ENCODE measurements around the gene PIK3R1. TPM values are rescaled to one million over a fixed set of nuclear protein-coding genes. Genes with fewer than 3 reads are reported as not detected.

PIK3R1 gene
- total and polyA plus RNA-seq, 4 donors: 6.8 to 222 (median 74.9) TPM

DNA sequence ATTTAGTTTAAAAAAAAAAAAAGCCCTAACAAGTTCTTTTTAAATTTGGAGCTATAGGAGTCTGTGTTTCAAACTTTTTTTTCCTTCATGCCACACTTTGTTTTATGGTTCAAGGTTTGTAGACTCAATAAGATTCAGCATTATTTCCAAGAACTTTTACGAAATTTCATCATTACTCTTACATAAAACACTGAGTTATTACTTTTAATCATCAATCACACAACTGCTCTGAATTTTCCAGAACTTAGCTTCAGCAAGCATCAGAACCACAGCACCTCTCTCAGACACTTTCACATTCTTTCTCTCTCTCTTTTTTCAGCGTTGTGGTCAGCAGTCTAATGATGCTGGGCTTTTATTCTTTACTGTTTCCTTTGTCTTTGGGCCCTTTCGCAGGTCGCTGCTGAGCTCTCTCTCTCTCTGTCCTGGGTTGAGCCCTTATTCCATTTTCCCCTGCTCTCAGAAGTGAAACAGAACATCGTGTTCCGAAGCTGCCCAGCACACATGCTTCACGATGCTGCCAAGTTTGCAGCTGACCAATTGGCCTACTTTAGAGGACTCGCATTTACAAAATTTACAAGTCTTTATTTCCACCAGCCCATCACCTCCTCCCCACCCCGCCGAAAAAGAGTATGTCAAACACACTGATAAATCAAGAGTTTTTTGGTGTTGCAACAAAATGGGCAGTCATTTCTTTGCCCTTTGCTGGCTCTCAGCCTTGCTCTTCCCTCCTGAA is 44.6 kb upstream of the PIK3R1 start:
- TF ChIP-seq, protein P1, sequence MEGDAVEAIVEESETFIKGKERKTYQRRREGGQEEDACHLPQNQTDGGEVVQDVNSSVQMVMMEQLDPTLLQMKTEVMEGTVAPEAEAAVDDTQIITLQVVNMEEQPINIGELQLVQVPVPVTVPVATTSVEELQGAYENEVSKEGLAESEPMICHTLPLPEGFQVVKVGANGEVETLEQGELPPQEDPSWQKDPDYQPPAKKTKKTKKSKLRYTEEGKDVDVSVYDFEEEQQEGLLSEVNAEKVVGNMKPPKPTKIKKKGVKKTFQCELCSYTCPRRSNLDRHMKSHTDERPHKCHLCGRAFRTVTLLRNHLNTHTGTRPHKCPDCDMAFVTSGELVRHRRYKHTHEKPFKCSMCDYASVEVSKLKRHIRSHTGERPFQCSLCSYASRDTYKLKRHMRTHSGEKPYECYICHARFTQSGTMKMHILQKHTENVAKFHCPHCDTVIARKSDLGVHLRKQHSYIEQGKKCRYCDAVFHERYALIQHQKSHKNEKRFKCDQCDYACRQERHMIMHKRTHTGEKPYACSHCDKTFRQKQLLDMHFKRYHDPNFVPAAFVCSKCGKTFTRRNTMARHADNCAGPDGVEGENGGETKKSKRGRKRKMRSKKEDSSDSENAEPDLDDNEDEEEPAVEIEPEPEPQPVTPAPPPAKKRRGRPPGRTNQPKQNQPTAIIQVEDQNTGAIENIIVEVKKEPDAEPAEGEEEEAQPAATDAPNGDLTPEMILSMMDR (IDR thresholded peaks at IDR 0.05; ENCODE audit: control extremely low read depth, extremely low read depth): no peak
- ATAC-seq (ENCODE audit: insufficient read depth, low FRiP score) (peak; percentile 34), DNase-seq (peak; percentile 38 to 65 (median 61))
- Histone ChIP-seq H3K9ac (ENCODE audit: insufficient read depth in 1 of 2, low read length in 2 of 2) (no peak overlapping the region), H3K27me3 (ENCODE audit: control insufficient read depth in 3 of 3, insufficient read depth in 3 of 3, low read length in 2 of 3) (no peaks in the 10 kb centered on the region), H3K27ac (ENCODE audit: low read depth in 1 of 2, low read length in 1 of 2) (peak overlapping the region in 1 of 2 donors; percentile 66), H3K9me3 (ENCODE audit: control insufficient read depth in 4 of 4, insufficient read depth in 3 of 4, low read length in 3 of 4) (no peaks in the 10 kb centered on the region), H3K4me3 (no peak overlapping the region), H3K36me3 (ENCODE audit: control insufficient read depth in 4 of 4, insufficient read depth in 4 of 4, low read length in 4 of 4) (no peaks in the 10 kb centered on the region), H3K4me1 (ENCODE audit: control insufficient read depth in 5 of 5, insufficient read depth in 5 of 5, low read length in 5 of 5) (peaks cover 0 to 22% (median 5%) of the 10 kb centered on the region in 5 donors)
- 59 to 74% methylated on average over 10 of the region's 10 CpGs for WGBS, 2 donors

DNA sequence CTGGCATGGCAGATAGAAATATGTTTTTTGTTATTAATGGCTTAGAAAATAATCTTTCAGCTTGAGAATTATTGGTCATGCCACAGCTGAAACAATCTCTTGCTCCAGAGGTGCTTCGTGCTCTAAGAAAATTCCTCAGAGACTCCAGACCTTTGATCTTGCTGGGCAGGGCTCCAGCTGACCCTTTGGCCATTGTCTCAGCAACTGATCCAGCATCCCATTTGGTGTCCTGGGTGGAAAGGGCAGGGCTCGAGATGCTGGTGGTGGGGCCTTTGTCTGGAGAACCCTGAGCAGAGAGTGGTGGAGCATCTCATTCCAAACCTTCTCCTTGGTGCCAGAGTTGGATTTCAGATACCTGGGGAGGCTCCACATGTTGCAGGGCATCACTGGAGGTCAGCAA is 43.2 kb upstream of the PIK3R1 start:
- H3K27ac ChIP-seq (ENCODE audit: low read depth in 1 of 2, low read length in 1 of 2): no peak overlapping the region

DNA sequence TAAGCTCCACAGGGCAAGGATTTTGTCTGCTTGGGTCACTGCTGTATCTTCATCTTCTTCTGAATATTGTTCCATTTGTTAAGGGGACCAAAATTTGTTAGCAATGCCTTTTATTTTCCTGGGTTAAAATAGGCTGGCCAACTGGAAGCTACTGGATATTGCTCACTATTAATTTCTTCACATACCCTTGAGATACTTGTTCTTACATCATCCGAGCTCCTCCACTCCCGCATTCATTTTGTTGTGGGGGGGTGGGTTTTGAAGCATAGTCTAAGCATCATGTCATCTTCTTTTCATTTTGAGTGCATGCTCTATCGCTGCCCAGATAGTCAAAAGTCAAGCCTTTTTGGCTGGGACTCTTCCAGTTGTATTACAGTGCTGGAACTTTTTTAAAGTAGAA is 42.5 kb upstream of the PIK3R1 start:
- WGBS, 2 donors: 89 to 94% methylated on average over 3 of the region's 3 CpGs

More for the DNA sequence above, 43.2 kb upstream of the PIK3R1 start:
- no peak overlapping the region for H3K4me3 ChIP-seq
- H3K36me3 ChIP-seq (ENCODE audit: control insufficient read depth in 4 of 4, insufficient read depth in 4 of 4, low read length in 4 of 4): no peaks in the 10 kb centered on the region
- H3K9me3 ChIP-seq (ENCODE audit: control insufficient read depth in 4 of 4, insufficient read depth in 3 of 4, low read length in 3 of 4): peaks cover 0 to 2% (median 0%) of the 10 kb centered on the region in 4 donors
- peaks cover 0 to 22% (median 5%) of the 10 kb centered on the region in 5 donors for H3K4me1 ChIP-seq (ENCODE audit: control insufficient read depth in 5 of 5, insufficient read depth in 5 of 5, low read length in 5 of 5)
- DNase-seq (no peak), ATAC-seq (ENCODE audit: insufficient read depth, low FRiP score) (no peak)
- WGBS, 2 donors: 60 to 63% methylated on average over 2 of the region's 2 CpGs
- no peaks in the 10 kb centered on the region for H3K27me3 ChIP-seq (ENCODE audit: control insufficient read depth in 3 of 3, insufficient read depth in 3 of 3, low read length in 2 of 3)
- H3K9ac ChIP-seq (ENCODE audit: insufficient read depth in 1 of 2, low read length in 2 of 2): no peak overlapping the region
- TF ChIP-seq, protein P1 (IDR thresholded peaks at IDR 0.05; ENCODE audit: control extremely low read depth, extremely low read depth): no peak

More for the DNA sequence above, 42.5 kb upstream of the PIK3R1 start:
- Histone ChIP-seq H3K27me3 (ENCODE audit: control insufficient read depth in 3 of 3, insufficient read depth in 3 of 3, low read length in 2 of 3) (no peaks in the 10 kb centered on the region), H3K27ac (ENCODE audit: low read depth in 1 of 2, low read length in 1 of 2) (no peak overlapping the region), H3K4me1 (ENCODE audit: control insufficient read depth in 5 of 5, insufficient read depth in 5 of 5, low read length in 5 of 5) (peaks cover 0 to 22% (median 5%) of the 10 kb centered on the region in 5 donors), H3K9me3 (ENCODE audit: control insufficient read depth in 4 of 4, insufficient read depth in 3 of 4, low read length in 3 of 4) (peaks cover 0 to 2% (median 0%) of the 10 kb centered on the region in 4 donors), H3K36me3 (ENCODE audit: control insufficient read depth in 4 of 4, insufficient read depth in 4 of 4, low read length in 4 of 4) (no peaks in the 10 kb centered on the region), H3K9ac (ENCODE audit: insufficient read depth in 1 of 2, low read length in 2 of 2) (no peak overlapping the region), H3K4me3 (no peak overlapping the region)
- ATAC-seq (ENCODE audit: insufficient read depth, low FRiP score) (no peak), DNase-seq (no peak)
- TF ChIP-seq, protein P1 (IDR thresholded peaks at IDR 0.05; ENCODE audit: control extremely low read depth, extremely low read depth): no peak

All from lung (tissue), 12 donors.